Left ventricle myocardium superior (tissue), 1 donor: Measurements from ENCODE around the gene PHAX. TPM values are rescaled to one million over a fixed set of nuclear protein-coding genes. Genes with fewer than 3 reads are reported as not detected.
"Not testable (repeated sequence)": the region's sequence is repeated elsewhere in the genome, so short reads cannot be mapped to it uniquely, and the experiment has no call there.

Experiments
- ATAC-seq: fragments of 200-7000 bp; cut with Tn5 transposase; one replicate; pipeline ENCODE4 v1.9.1; 2020; ENCODE audit warnings: mild to moderate bottlenecking, moderate library complexity
- DNase-seq: peaks from one replicate; pipeline ENCODE4 v3.0.0-alpha.2; 2020
- intact Hi-C: fragments of 100-400 bp; cut with micrococcal nuclease; formaldehyde crosslinking; loops from one replicate; pipeline ENCODE4 v1.11.0; 2022
- total RNA-seq: library from RNA; stranded (reverse); fragmentation: NEBNext Ultra II Directional; extraction: Animal tissue kit (Norgen Biotek cat#: 25700); gene quantifications from one replicate; pipeline ENCODE4 v1.2.1, GENCODE V29; 2021
- donor health status: DM: no; HTN: yes; CAD: no; lungs with severe emphysema.

PHAX gene
- total RNA-seq, 1 donor from 2014 or later, result 31.7 TPM

DNA sequence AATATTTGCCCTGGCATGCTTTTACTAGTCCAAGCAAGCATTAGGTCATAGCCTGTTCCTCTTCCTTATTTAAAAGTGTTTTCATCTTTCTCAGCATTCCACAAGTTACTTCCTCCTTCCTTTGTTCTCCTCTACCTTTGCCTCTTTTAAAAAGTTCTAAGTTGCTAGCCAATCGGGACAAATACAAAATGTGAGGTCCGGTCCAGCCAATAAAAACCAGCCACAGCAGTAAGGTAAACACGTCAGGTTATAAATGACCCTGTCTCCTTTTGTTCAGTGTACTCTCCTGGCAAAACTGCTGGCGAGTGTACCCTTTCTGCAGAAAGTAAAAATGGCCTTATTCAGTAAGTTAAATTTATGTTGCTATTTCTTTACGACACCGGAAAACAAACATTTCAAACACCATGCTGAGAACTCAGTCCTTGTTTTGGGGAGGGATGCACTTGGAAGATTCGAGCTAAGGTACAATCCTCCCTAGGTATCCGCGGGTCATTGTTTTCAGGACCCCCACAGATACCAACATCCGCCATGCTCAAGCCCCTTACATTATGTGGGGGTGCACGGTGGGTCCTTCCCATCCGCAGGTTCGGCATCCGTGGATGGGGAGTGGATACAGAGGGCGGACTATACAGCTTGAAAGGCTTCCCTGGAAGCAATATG is 646 bp upstream of the PHAX start:
- ATAC-seq, DNase-seq, intact Hi-C loops: not testable (repeated sequence)

DNA sequence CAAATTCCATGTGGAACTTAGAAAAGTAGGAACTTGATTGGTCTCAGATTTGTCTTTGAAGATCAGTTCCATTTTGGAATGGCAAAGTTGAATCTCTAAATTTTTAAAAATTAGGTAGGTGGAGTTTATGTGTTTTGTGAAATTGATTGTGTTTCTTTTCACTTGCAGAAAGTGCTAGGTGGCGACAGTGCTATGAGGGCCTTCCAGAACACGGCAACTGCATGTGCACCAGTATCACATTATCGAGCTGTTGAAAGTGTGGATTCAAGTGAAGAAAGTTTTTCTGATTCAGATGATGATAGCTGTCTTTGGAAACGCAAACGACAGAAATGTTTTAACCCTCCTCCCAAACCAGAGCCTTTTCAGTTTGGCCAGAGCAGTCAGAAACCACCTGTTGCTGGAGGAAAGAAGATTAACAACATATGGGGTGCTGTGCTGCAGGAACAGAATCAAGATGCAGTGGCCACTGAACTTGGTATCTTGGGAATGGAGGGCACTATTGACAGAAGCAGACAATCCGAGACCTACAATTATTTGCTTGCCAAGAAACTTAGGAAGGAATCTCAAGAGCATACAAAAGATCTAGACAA is 2.8 kb downstream of the PHAX start:
- DNase-seq (no peak), ATAC-seq (no peak)
- intact Hi-C loops, result no loop called here

DNA sequence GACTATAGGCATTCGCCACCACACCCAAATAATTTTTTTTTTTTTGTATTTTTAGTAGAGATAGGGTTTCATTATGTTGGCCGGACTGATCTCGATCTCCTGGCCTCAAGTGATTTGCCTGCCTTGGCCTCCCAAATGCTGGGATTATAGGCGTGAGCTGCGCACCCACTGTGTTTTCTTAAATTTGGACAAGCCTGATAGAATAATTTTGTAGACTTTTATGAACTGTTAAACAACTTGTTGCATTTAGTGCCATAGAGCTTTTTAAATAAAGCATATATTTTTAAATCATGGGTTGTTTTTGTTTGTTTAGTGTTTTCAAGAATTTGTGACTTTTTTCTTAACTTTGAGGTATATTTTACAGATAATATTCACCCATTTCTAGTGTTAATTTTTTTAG is 4.8 kb downstream of the PHAX start:
- intact Hi-C loops, result no loop called here
- ATAC-seq, result no peak
- DNase-seq, result no peak

DNA sequence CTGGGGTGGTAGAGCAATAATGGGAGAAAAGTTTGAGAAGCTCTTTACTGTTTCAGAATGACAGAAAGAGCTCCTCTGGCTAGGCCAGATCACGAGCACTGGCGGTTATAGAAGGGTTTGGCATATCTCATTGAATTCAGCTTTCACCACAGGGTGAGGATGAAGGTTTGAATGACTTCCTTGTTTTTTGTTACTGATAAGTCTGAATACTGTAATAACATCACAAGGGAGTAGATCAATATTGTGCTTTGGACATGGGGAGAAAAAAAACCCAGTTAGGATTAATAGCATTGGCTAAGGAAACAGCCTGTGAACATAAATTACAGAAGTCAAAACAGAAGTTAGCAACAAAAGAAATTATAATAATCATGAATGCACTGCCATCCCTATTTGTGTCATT is 9.4 kb downstream of the PHAX start:
- no peak for ATAC-seq
- no peak for DNase-seq
- intact Hi-C loops, result no loop called here

DNA sequence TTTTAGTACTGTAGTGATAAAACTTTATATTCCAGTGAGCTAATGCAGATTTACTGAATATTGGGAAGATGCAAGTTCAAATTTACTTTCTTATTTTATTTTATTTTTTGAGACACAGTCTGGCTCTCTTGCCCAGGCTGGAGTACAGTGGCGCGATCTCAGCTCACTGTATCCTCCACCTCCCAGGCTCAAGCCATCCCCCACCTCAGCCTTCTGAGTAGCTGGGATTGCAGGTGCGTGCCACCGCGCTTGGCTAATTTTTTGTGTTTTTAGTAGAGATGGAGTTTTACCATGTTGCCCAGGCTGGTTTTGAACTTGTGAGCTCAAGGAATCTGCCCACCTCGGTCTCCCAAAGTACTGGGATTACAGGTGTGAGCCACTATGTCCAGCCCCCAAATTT is 9.9 kb downstream of the PHAX start:
- no peak for DNase-seq
- no peak for ATAC-seq
- intact Hi-C loops, result no loop called here

DNA sequence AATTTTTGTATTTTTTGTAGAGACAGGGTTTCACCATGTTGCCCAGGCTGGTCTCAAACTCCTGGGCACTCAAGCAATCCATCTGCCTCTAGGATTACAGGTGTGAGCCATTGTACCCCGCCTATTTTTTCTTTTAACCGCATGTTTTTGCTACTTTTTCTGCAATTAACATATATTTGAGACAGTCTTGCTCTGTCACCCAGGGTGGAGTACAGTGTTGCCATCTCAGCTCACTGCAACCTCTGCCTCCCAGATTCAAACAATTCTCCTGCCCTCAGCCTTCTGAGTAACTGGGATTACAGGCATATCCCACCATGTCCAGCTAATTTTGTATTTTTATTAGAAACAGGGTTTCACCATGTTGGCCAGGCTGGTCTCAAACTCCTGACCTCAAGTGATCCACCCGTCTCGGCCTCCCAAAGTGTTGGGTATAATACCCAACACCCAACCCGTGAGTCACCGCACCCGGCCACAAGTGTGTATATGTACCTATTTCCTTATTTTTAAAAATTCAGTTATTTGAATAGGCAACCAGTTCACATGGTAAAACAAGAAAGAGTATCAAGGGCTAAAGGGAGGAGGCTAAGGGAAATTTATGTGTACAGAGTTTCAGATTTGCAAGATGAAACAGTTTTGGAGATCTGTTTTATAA is 13.3 kb downstream of the PHAX start:
- intact Hi-C loops, result no loop called here
- ATAC-seq, result no peak
- no peak for DNase-seq

DNA sequence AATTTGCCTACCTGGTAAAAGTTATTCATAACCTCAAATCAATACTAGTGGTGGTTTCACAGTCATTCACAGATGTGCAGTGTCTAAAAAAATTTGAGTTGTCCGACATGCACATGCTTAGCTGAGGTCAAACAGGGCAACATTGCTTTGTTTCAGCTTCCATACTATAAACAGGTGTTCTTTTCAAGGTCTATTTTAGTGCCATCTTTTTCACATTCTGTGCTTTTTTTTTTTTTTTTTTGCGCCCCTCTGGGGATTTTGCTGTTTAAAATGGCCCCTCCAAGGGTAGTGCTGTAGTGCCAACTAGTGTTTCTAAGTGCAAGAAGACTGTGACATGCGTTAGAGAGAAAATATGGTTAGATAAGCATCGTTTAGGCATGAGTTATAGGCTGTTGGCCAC is 14.5 kb downstream of the PHAX start:
- DNase-seq, result no peak
- intact Hi-C loops, result no loop called here
- no peak for ATAC-seq

DNA sequence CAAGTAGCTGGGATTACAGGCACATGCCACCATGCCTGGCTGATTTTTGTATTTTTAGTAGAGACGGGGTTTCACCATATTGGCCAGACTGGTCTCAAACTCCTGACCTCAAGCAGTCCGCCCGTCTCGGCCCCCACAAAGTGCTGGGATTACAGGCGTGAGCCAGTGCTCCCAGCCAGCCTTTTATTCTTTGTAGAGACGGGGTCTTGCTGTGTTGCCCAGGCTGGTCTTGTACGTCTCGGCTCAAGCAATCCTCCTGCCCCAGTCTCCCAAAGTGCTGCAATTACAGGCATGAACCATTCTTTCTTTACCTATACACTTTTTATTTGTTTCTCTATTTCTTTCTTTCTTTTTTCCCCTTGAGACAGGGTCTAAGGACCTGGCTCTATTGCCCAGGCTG is 16.9 kb downstream of the PHAX start:
- intact Hi-C loops, ATAC-seq, DNase-seq: not testable (repeated sequence)

DNA sequence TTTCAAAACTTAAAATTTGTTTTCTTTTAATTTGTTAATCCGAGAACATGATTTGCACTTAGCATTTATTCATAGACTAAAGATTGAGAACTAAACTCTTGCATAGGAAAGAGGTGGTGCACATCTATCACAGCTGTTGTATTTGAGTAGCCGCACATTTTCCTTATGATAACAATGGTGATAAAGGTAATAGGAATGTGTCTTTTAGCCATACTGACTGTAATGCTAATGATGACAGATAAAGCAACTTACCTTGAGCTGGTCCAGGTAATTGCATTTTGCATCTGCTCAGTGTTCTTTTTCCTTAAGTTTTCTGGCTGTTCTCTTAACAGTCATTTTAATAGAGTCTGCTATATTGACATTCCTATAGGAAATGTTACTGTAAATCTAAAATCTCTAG is 19.0 kb downstream of the PHAX start:
- no peak for DNase-seq
- ATAC-seq, result no peak
- intact Hi-C loops, result no loop called here

DNA sequence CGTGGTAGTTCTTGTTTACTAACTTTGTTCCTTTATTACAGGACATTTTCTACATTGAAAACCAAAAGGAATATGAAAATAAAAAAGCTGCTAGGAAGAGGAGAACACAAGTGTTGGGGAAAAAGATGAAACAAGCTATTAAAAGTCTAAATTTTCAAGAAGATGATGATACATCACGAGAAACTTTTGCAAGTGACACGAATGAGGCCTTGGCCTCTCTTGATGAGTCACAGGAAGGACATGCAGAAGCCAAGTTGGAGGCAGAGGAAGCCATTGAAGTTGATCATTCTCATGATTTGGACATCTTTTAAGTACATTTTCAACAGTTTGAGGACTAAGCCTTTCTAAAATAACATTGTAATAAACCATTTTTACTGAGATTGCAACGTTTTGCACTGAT is 23.8 kb downstream of the PHAX start:
- intact Hi-C loops, result no loop called here
- DNase-seq (no peak), ATAC-seq (no peak)

DNA sequence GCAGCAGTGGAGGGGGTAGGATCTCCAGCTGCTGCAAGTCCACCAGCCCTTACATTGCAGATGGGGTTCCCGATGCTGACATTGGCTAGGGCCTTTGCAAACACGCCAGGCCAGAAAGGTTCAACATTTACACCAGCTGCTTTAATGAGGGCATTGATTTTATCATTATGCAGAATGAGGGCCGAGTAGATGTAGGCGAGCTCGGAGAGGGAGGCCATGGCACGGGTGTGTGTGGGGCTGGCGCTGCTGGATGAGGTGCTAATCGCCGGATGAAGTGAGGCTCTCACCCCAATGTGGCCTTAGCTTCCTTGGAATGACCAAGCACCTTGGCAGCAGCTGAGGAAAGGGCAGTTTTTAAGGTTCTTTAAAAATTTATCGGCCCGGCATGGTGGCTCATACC is 27.4 kb downstream of the PHAX start:
- intact Hi-C loops, result no loop called here
- DNase-seq, result no peak
- no peak for ATAC-seq

DNA sequence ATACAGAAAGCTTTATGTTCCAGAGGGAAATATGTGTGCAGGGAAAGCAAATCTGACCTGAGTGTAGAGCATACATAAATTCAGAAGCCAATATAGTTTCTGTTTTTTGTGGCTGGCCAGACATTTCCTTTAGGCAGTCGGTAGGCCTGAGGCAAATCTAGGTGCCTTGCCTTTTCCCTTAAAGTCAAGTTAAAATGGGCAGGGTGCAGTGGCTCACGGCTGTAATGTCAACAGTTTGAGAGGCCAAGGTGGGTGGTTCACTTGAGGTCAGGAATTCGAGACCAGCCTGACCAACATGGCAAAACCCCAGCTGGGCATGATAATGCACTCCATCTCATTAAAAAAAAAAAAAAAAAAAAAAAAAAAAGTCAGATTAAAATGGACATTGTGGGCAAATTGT is 31.2 kb downstream of the PHAX start:
- intact Hi-C loops, result no loop called here
- ATAC-seq (no peak), DNase-seq (no peak)

DNA sequence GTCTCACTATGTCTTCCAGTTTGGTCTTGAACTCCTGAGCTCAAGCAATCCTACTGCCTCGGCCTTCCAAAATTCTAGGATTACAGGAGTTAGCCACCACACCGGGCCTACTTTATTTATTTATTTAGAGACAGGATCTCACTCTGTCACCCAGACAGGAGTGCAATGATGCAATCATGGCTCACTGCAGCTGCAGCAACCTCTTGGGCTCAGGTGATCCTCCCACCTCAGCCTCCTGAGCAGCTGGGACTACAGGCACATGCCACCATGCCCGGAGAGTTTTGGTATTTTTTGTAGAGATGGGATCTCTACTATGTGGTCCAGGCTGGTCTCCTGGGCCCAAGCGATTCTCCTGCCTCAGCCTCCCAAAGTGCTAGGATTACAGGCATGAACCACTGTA is 32.8 kb downstream of the PHAX start:
- ATAC-seq (no peak), DNase-seq (no peak)
- intact Hi-C loops, result no loop called here

DNA sequence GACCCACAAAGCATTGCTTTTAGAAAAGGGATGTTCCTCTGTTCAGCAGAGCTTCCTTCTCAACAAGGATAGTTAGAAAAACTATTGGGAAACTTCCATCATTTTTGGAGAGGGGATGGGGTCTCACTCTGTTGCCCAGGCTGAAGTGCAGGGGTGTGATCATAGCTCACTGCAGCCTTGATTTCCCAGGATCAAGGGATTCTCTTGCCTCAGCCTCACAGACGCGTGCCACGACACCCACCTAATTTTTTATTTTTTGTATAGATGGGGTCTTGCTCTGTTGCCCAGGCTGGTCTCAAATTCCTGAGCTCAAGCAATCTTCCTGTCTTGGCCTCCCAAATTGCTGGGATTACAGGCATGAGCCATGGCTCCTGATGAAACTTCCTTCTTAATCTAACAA is 34.8 kb downstream of the PHAX start:
- intact Hi-C loops, result no loop called here
- DNase-seq (no peak), ATAC-seq (no peak)

DNA sequence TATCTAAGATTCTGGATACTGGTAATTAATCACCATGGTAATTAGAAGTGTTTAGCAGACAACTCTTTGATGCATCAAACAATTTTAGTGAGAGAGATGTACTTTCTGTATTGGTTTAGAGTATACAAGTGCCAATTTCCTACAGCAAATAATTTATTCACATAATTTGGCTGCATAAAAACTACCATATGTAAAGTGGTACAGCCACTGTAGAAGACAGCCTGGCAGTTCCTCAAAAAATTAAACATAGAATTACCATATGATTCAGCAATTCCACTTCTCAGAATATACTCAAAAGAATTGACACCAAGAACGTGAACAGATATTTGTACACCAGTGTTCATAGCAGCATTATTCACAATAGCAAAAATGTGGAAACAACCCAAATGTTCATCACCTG is 36.2 kb downstream of the PHAX start:
- intact Hi-C loops, result no loop called here
- no peak for DNase-seq
- no peak for ATAC-seq

DNA sequence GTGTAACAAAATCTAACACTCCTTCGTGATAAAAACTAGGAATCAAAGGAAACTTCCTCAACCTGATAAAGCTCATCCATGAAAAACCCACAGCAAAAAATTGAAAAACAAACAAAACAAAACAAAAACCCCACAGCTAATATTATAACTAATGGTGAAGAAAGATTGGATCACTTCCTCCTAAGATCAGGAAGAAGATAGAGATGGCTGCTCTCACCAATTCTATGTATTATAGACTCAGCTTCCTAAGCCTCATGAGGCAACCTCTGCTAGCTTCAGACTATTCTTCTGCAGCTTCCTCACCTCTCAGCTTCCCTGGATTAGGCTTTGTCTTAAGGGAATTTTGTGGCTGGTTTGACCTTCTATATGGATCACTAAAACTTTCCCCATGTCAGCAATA is 40.1 kb downstream of the PHAX start:
- DNase-seq, result no peak
- intact Hi-C loops, result no loop called here
- no peak for ATAC-seq

DNA sequence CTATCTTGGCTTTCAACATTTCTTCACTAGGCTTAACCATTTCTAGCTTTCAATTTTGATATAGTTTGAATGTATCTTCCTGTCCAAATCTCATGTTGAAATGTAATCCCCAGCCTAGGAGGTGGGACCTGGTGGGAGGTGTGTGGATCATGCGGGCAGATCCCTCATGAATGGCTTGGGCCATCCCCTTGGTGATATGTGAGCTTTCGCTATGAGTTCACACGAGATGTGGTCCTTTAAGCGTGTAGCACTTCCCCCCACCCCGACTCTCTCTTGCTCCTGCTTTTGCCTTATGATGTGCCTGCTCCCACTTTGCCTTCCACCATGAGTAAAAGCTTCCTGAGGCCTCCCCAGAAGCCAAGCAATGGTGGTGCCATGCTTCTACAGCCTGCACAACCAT is 40.6 kb downstream of the PHAX start:
- intact Hi-C loops, result no loop called here
- DNase-seq (no peak), ATAC-seq (no peak)

DNA sequence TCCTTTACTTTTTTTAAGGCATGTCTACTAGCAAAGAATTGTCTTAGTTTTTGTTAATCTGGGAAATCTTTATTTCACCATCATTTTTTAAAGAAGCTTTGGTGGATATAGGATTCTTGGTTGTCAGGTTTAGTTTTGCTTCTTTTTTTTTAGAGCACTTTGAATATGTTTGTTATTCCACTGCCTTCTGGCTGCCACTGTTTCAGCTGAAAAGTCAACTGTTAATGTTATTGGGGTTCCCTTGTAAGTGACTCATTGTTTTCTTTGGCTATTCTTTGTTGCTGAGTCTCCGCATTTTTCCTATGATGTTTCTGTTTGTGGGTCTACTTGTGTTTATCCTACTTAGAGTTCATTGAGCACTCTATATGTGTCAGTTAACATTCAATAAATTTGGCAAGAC is 44.4 kb downstream of the PHAX start:
- intact Hi-C loops, result no loop called here
- ATAC-seq, result no peak
- DNase-seq, result no peak

DNA sequence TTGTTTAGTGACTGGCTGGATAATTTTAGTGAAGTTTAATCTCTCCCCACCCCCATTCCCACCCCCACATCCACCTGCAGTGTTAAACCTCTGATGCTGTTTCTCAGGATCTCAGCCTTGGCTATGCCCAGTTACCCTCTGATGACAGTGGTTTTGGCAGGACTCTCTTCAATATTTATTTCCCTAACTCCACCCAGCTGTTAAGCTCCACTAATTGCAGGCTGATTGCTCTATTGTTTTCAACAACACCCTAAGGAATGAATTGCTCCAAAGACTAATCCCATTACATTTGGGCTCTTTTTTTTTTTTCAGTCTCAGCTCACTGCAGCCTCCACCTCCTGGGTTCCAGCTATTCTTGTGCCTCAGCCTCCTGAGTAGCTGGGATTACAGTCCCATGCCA is 46.3 kb downstream of the PHAX start:
- ATAC-seq (no peak), DNase-seq (no peak)
- intact Hi-C loops, result no loop called here

DNA sequence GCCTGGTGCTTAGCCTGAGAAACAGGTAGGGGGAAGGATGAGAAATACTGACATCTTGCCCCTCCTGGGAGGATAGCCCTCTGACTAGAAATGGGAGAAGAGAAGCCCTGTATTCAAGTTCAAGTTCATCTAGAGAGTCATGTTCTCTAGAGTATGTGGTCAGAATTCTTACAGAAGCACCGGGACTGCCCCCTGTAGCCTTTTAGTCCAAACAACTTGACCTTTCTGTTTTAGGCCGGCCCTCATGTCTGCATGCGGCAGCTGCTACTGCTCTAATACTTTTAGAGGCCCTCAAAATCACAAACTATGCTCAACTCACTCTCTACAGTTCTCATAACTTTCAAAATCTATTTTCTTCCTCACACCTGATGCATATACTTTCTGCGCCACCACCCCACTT is 47.7 kb downstream of the PHAX start:
- DNase-seq (no peak), ATAC-seq (no peak)
- intact Hi-C loops, result no loop called here

DNA sequence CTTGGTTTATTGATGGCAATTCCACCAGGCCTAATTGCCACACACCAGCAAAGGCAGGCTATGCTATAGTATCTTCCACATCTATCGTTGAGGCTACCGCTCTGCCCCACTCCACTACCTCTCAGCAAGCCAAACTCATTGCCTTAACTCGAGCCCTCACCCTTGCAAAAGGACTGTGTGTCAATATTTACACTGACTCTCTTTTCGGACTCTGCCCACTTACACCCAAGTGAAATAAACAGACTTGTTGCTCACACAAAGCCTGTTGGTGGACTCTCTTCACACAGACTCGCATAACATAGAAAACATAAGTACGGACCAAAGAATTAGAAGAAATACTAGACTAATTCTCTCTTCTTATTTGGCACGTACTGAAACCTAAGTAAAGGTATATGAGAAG is 48.3 kb downstream of the PHAX start:
- DNase-seq, ATAC-seq, intact Hi-C loops: not testable (repeated sequence)
